A549 (cell line): ENCODE data around the gene SPOCK2. TPM values are rescaled to one million over a fixed set of nuclear protein-coding genes. Genes with fewer than 3 reads are reported as not detected.

Experiments
- ATAC-seq, 2 experiments: fragments of 200-7000 bp in 1 of 2; fragments of >200 bp in 1 of 2; cut with Nextera tagmentation in 1 of 2; cut with Tn5 transposase in 1 of 2; 3 replicates each; pipeline versions ENCODE4 v1.8.0 to v1.9.1; 2018 to 2020; ENCODE audit warnings: mild to moderate bottlenecking in 1 of 2, moderate library complexity in 1 of 2
- CTCF ChIA-PET: fragments of 300-600 bp; sonication (Branson Sonifier 250); formaldehyde crosslinking; extraction: SDS; loops from one replicate; lab custom pipeline; 2021; ENCODE audit warnings: antibody characterized with exemption, inconsistent platforms; lab: Yijun Ruan, JAX
- POLR2A ChIA-PET: fragments of 350-600 bp; formaldehyde crosslinking; extraction: SDS; loops from one replicate; lab custom pipeline; 2021; ENCODE audit warnings: antibody characterized with exemption, inconsistent platforms; lab: Yijun Ruan, JAX
- DNase-seq, 2 experiments: peaks; one replicate each; pipeline versions ENCODE4 v3.0.0 to v3.0.0-alpha.2; 2011 to 2016; ENCODE audit warnings: low read depth in 1 of 2, low spot score in 1 of 2
- FAIRE-seq: peaks from 2 replicates; lab custom pipeline; 2011; peaks lifted over from hg19 to GRCh38; lab: Jason Lieb, UNC
- H3K27ac ChIP-seq, 2 experiments: fragments of >200 bp; sonication (Bioruptor Twin); formaldehyde crosslinking; 3 replicates each; pipeline ENCODE4 v1.5.1; 2016 to 2017
- H3K4me1 ChIP-seq: fragments of >200 bp; sonication (Bioruptor Twin); formaldehyde crosslinking; 3 replicates; pipeline ENCODE4 v1.6.1; 2016
- H3K4me2 ChIP-seq: fragments of >200 bp; sonication (Bioruptor Twin); formaldehyde crosslinking; 3 replicates; pipeline ENCODE4 v1.6.1; 2016
- H3K4me3 ChIP-seq: fragments of >200 bp; sonication (Bioruptor Twin); formaldehyde crosslinking; 3 replicates; pipeline ENCODE4 v1.5.1; 2016
- H3K9me3 ChIP-seq: fragments of >200 bp; sonication (Bioruptor Twin); formaldehyde crosslinking; 3 replicates; pipeline ENCODE4 v1.6.1; 2016
- BHLHE40 ChIP-seq: IDR thresholded peaks from 2 replicates; pipeline ENCODE4 v1.6.1; 2012; ENCODE audit warnings: low read depth, low read length, inconsistent platforms
- ESRRA ChIP-seq: fragments of 150-350 bp; IDR thresholded peaks from 2 replicates; pipeline ENCODE4 v1.6.1; 2014; ENCODE audit warnings: mild to moderate bottlenecking, low read length, borderline replicate concordance
- FOSB ChIP-seq: fragments of 250-450 bp; sonication (Bioruptor Pico); IDR thresholded peaks from 2 replicates; pipeline ENCODE4 v1.5.0; 2020; ENCODE audit warnings: mild to moderate bottlenecking, moderate library complexity
- HDAC2 ChIP-seq: fragments of 200-600 bp; sonication (generic); IDR thresholded peaks from 2 replicates; pipeline ENCODE4 v1.6.1; 2016
- HEYL ChIP-seq: fragments of 250-450 bp; sonication (Bioruptor Pico); IDR thresholded peaks from 2 replicates; pipeline ENCODE4 v1.8.0; 2021; ENCODE audit warnings: mild to moderate bottlenecking, moderate library complexity
- JUN ChIP-seq, 2 experiments: fragments of >200 bp; sonication (Bioruptor Twin); formaldehyde crosslinking; IDR thresholded peaks; 2 replicates in 1 of 2; 3 replicates in 1 of 2; pipeline ENCODE4 v1.6.1; 2016 to 2017
- JUNB ChIP-seq: fragments of >200 bp; sonication (Bioruptor Twin); formaldehyde crosslinking; IDR thresholded peaks from 2 replicates; pipeline ENCODE4 v1.6.1; 2016
- KDM1A ChIP-seq: fragments of 200-600 bp; sonication (generic); IDR thresholded peaks from 2 replicates; pipeline ENCODE4 v1.6.1; 2016; ENCODE audit warnings: low read depth, mild to moderate bottlenecking
- KDM5A ChIP-seq: fragments of 200-600 bp; sonication (generic); IDR thresholded peaks from 2 replicates; pipeline ENCODE4 v1.6.1; 2016; ENCODE audit warnings: antibody characterized with exemption, mild to moderate bottlenecking
- NFE2L2 ChIP-seq: fragments of 150-350 bp; conservative IDR thresholded peaks from 2 replicates; pipeline ENCODE4 v1.6.1; 2014; ENCODE audit warnings: low read length
- POLR2AphosphoS2 ChIP-seq: conservative IDR thresholded peaks from 2 replicates; pipeline ENCODE4 v1.6.1; 2012; ENCODE audit warnings: low read length, improper control_type of control experiment, inconsistent platforms
- RCOR1 ChIP-seq: fragments of 150-350 bp; IDR thresholded peaks from 2 replicates; pipeline ENCODE4 v1.6.1; 2014; ENCODE audit warnings: antibody characterized with exemption, low read length, low read depth
- RNF2 ChIP-seq: fragments of 200-600 bp; sonication (generic); IDR thresholded peaks from 2 replicates; pipeline ENCODE4 v1.6.1; 2016; ENCODE audit warnings: low read depth, mild to moderate bottlenecking, antibody characterized with exemption, moderate library complexity, borderline replicate concordance
- SMC3 ChIP-seq: fragments of >200 bp; sonication (Bioruptor Twin); formaldehyde crosslinking; IDR thresholded peaks from 3 replicates; pipeline ENCODE4 v1.6.1; 2018; ENCODE audit warnings: inconsistent platforms
- TP53 ChIP-seq: fragments of 250-450 bp; sonication (Bioruptor Pico); IDR thresholded peaks from 2 replicates; pipeline ENCODE4 v1.5.0; 2021; ENCODE audit warnings: mild to moderate bottlenecking, moderate library complexity
- ZNF302 ChIP-seq: fragments of 250-450 bp; sonication (Bioruptor Pico); IDR thresholded peaks from 2 replicates; pipeline ENCODE4 v1.9.0; 2021; ENCODE audit warnings: inconsistent platforms, mild to moderate bottlenecking, moderate library complexity
- ZSCAN20 ChIP-seq: fragments of 250-450 bp; sonication (Bioruptor Pico); IDR thresholded peaks from 2 replicates; pipeline ENCODE4 v1.8.0; 2022; ENCODE audit warnings: mild to moderate bottlenecking, moderate library complexity
- WGBS: methylation state at CpG from one replicate; pipeline ENCODE4 v1.1.6; 2017; ENCODE audit errors: missing lambda C conversion rate; 5-methylcytosine and 5-hydroxymethylcytosine counted together
- polyA plus RNA-seq, 4 experiments: library from polyadenylated mRNA; depleted of rRNA in 3 of 4; stranded (reverse); fragments of >200 nt; fragmentation: RNase III in 1 of 4; extraction: RNeasy Plus Mini Kit Qiagen cat#74134 plus additional on column Dnase treatment in 1 of 4; gene quantifications; 2 replicates in 3 of 4; 3 replicates in 1 of 4; pipeline ENCODE4 v1.2.3, GENCODE V29; 2011 to 2017
- TF ChIP-seq, protein P1 (sequence below): fragments of >200 bp; sonication (Bioruptor Twin); formaldehyde crosslinking; IDR thresholded peaks from 2 replicates; pipeline ENCODE4 v1.6.1; 2016
- TF ChIP-seq, protein P2 (sequence below): IDR thresholded peaks from 2 replicates; pipeline ENCODE4 v1.6.1; 2012; ENCODE audit warnings: low read depth, borderline replicate concordance
- TF ChIP-seq, protein P3 (sequence below): fragments of 450-650 bp; IDR thresholded peaks from 2 replicates; pipeline ENCODE4 v1.6.1; 2014; ENCODE audit warnings: antibody characterized with exemption
- TF ChIP-seq, protein P4 (sequence below): IDR thresholded peaks from 2 replicates; pipeline ENCODE4 v1.6.1; 2012
- TF ChIP-seq, protein P5 (sequence below): fragments of >200 bp; sonication (Bioruptor Twin); formaldehyde crosslinking; IDR thresholded peaks from 3 replicates; pipeline ENCODE4 v1.6.1; 2016

The SPOCK2 gene
- polyA plus RNA-seq, 2 of the 4 experiments (the other 2 are of a cell fraction), result 0.52 to 0.67 TPM

DNA sequence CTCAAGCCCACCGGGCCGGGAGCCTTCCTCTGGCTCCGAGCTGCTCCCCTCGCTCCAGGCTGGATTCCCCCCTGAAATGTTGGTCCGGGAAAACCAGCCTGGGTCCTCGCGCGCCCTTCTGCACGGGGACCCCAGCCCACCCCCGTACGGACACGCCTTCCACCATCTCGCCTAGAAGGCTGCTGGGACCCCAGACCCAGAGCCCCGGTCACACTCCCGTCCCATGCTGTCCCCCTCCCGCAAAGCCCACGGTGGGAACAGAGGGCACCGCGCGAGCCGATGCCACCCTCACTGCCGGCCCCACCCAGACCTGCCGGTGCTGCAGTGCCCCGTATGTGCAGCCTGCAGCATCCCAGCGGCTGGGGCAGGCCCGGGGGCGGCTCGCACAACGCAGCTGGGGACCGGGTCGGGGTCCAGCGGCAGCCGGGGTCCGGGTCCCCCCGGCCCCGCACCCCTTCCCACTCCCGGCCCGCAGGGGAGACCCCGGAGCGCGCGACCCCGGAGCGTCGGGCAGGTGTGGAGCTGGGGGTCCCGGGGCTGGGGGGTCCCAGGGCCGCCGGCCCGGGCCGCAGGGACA lies 871 bp downstream of the SPOCK2 start:
- ChIA-PET CTCF (no interaction called here), POLR2A (no interaction called here)
- Histone ChIP-seq H3K4me1 (peaks cover under 1% of the 10 kb centered on the region; the same call in 2 of the 3 replicates), H3K4me2 (no peak overlapping the region), H3K9me3 (no peaks in the 10 kb centered on the region), H3K4me3 (no peak overlapping the region), H3K27ac (no peak overlapping the region)
- 94% methylated on average over 7 of the region's 50 CpGs for WGBS
- ATAC-seq, result no peak
- TF ChIP-seq SMC3 (no peak), JUNB (no peak), ESRRA (no peak), ZSCAN20 (no peak), HDAC2 (no peak), RCOR1 (no peak), JUN (IDR thresholded peaks at IDR 0.05) (no peak), ZNF302 (CRISPR knock-in tag) (no peak), FOSB (CRISPR knock-in tag) (no peak), RNF2 (no peak), KDM1A (no peak), NFE2L2 (no peak), KDM5A (no peak), BHLHE40 (no peak), TP53 (CRISPR knock-in tag) (no peak), POLR2AphosphoS2 (no peak)
- TF ChIP-seq, protein P1, sequence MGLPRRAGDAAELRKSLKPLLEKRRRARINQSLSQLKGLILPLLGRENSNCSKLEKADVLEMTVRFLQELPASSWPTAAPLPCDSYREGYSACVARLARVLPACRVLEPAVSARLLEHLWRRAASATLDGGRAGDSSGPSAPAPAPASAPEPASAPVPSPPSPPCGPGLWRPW, result no peak
- TF ChIP-seq, protein P2, sequence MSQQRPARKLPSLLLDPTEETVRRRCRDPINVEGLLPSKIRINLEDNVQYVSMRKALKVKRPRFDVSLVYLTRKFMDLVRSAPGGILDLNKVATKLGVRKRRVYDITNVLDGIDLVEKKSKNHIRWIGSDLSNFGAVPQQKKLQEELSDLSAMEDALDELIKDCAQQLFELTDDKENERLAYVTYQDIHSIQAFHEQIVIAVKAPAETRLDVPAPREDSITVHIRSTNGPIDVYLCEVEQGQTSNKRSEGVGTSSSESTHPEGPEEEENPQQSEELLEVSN, result no peak
- TF ChIP-seq, protein P3, sequence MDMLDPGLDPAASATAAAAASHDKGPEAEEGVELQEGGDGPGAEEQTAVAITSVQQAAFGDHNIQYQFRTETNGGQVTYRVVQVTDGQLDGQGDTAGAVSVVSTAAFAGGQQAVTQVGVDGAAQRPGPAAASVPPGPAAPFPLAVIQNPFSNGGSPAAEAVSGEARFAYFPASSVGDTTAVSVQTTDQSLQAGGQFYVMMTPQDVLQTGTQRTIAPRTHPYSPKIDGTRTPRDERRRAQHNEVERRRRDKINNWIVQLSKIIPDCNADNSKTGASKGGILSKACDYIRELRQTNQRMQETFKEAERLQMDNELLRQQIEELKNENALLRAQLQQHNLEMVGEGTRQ, result no peak
- DNase-seq, result no peak
- no peak for FAIRE-seq

DNA sequence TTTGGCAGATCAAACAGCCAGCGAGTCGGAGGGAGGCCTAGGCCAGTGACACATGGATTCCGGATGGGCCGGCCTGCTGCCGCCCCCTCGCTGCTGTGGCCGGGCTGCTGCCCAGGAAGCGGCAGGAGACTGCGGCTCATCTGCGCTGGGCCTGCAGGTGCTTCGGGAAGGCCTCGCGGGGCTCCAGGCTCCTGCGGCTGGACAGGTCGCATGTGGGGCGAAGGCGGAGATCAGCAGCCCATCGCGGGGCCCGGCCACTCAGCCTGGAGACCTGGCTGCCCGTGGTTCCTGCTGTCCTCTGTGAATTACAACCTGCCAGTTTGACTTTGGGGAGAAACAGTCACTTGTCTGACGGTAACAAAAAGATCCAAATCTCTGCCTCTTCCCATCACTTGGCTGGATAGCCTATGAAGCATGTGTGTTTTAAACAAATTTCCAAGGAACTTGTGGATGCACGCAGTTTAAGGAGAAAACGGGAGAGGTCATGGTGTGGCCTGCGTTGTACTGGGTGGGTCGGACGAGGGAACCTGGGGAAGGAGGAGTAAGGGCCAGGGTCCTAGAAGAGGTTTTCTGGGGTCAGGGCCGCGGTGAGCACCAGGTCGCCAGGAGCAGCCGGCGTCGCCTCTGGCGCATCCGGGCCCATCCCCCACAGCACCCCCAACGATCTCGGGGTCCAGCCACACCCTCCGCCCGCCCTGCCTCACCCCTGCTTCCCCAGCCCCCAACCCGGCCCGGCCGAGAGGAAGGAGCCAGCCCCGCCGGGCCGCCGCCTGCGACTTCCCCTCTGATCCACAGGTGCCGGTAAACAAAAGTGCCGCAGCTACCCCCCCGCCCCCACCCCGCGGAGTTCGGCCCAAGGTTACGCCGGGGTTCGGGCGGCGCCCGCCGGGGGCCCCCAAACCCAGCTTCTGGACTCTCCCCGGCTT lies 1.6 kb downstream of the SPOCK2 start:
- ChIA-PET CTCF (no interaction called here), POLR2A (no interaction called here)
- no peak overlapping the region for H3K4me2 ChIP-seq
- FAIRE-seq (no peak), ATAC-seq (no peak), DNase-seq (no peak)
- WGBS, result 91% methylated on average over 32 of the region's 61 CpGs
- no peak overlapping the region for H3K27ac ChIP-seq
- no peak overlapping the region for H3K4me3 ChIP-seq
- TF ChIP-seq, protein P4, sequence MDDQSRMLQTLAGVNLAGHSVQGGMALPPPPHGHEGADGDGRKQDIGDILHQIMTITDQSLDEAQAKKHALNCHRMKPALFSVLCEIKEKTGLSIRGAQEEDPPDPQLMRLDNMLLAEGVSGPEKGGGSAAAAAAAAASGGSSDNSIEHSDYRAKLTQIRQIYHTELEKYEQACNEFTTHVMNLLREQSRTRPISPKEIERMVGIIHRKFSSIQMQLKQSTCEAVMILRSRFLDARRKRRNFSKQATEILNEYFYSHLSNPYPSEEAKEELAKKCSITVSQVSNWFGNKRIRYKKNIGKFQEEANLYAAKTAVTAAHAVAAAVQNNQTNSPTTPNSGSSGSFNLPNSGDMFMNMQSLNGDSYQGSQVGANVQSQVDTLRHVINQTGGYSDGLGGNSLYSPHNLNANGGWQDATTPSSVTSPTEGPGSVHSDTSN, result no peak
- TF ChIP-seq, protein P3, result no peak
- TF ChIP-seq, protein P5, sequence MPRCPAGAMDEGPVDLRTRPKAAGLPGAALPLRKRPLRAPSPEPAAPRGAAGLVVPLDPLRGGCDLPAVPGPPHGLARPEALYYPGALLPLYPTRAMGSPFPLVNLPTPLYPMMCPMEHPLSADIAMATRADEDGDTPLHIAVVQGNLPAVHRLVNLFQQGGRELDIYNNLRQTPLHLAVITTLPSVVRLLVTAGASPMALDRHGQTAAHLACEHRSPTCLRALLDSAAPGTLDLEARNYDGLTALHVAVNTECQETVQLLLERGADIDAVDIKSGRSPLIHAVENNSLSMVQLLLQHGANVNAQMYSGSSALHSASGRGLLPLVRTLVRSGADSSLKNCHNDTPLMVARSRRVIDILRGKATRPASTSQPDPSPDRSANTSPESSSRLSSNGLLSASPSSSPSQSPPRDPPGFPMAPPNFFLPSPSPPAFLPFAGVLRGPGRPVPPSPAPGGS, result no peak
- TF ChIP-seq ESRRA, result no peak
- no peak for TF ChIP-seq KDM1A
- TF ChIP-seq HEYL (CRISPR knock-in tag), result no peak
- no peak for TF ChIP-seq RCOR1
- H3K9me3 ChIP-seq, result no peaks in the 10 kb centered on the region
- peaks cover 6% of the 10 kb centered on the region; the same call in 1 of the 3 replicates for H3K4me1 ChIP-seq
